NCI-H524 (cell line): ENCODE measurements around the gene TRAPPC2.

Experiments
- DNase-seq, 2 experiments: peaks; one replicate each; lab custom pipeline; 2025; lab: John Stamatoyannopoulos, UW

The TRAPPC2 gene

DNA sequence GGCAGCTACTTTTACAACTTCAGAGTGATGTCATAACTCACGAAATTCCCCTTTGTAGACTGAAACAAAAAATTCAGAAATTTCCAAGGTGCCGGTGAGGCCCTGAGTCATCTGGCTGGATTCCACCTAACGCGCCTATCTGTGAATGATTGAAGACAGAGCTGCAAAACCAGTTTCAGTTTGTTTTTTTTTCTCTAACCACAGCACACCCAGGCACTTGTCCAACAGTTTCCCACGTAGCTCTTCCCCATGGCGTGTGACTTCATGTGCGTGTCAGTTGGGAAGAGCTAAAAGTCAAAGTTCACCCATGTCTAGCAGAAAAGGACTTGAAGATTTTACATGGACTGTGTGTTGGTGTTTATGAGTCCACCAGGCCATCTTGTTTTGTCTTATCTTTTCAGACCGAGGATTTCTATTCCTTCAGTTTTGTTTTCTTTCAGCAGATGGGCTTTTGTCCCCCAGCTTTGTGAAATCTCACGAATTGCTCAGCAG, 65.1 kb downstream of the TRAPPC2 start:
- no peak for DNase-seq

DNA sequence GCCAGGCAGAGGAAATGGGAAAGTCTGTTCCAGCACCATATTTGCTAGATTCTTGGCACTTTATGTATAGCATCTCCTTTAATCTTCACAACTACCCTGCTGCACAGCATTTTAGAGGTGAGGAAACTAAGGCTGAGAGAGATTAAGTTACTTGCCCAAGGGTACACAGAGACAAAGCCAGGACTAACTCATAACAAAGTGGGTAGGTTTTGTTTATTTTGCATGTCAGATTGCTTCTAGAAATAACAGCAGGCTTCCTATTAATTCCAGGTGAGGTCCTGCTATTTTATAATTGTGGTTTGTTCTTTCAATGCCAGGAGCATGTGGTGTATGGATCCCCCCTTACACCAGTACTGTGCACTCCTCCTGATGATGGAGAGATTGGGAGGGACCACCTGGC, 66.5 kb downstream of the TRAPPC2 start:
- no peak for DNase-seq

DNA sequence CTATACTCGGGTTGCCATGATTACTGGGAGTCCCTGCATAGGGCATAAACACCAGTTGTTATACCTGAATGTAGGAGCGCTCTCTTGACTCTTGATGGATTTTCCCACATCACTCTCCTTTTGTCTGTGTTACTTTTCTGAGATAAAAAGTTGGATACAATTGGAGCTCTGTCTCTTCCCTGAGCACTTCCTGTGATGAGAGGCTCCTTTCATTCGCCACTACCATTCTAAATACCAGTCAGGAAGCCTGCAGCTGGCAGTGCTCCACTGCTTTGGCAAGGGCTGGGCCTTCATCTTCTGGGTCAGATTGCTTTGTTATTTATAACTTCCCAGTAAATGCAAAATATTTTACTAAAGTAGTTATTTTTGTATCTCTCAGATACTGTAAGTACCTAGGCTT, 67.6 kb downstream of the TRAPPC2 start:
- DNase-seq = no peak

DNA sequence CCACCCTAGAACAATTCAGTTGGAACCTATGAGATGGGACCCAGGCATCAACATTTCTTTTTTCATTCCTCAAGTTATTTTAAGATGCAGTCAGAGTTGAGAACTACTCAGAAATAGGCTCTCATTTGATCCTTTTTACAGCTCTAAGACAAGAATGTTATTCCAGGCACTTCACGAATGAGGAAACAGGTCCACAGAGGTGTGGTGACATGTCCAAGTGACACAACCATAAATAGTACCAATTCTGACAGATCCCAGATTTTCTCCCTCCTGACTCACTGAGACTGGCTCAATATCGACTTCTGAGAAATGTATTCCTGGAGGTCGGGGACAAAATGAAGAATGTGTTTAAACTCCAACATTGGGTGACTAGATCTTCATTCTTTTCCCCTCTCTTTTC, 70.4 kb downstream of the TRAPPC2 start:
- DNase-seq = no peak

DNA sequence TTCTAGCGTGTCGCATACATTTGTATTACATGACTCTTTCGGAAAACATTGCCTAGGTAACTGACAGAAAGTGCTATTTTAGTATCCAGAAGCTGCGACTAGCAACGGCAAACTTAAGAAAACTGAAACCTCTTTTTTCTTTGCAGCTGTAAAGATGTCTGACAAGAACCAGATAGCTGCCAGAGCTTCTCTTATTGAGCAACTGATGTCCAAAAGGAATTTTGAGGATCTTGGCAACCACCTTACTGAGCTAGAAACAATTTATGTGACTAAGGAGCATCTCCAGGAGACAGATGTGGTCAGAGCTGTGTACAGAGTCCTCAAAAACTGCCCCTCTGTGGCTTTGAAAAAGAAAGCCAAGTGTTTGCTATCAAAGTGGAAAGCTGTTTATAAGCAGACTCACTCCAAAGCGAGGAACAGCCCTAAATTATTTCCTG, 72.0 kb downstream of the TRAPPC2 start:
- no peak for DNase-seq
